Sciatic nerve (tissue), 2 donors: Measurements from ENCODE around the gene CXCL9. TPM values are rescaled to one million over a fixed set of nuclear protein-coding genes. Genes with fewer than 3 reads are reported as not detected.
A peak's percentile ranks its signal among the peaks of the same experiment; 100 is the strongest.
"Not testable (repeated sequence)": the region's sequence is repeated elsewhere in the genome, so short reads cannot be mapped to it uniquely, and the experiment has no call there.

Experiments
- ATAC-seq: fragments of 200-7000 bp; cut with Tn5 transposase; one replicate; pipeline ENCODE4 v1.9.1; 2020; ENCODE audit warnings: mild to moderate bottlenecking, moderate library complexity
- DNase-seq: peaks from one replicate; pipeline ENCODE4 v3.0.0-alpha.2; 2020; ENCODE audit warnings: low spot score
- intact Hi-C: fragments of 100-400 bp; cut with DNase I; formaldehyde crosslinking; loops from one replicate; pipeline ENCODE4 v1.14.2; 2022
- total RNA-seq: library from RNA; stranded (reverse); fragmentation: NEBNext Ultra II Directional; extraction: Animal tissue kit (Norgen Biotek cat#: 25700); gene quantifications from one replicate; pipeline ENCODE4 v1.2.1, GENCODE V29; 2021
- donor health status: DM: no; HTN: no; CAD: no.
- donor health status: DM: no; HTN: no; CAD: no.

CXCL9 gene
- total RNA-seq, 1 donor from 2014 or later, result 1.6 TPM

GRCh38 chr4:76016393-76016792, 9.1 kb upstream of the CXCL9 start:
- intact Hi-C loops, result no loop called here
- DNase-seq (no peak), ATAC-seq (no peak)

GRCh38 chr4:76013540-76013939, 6.2 kb upstream of the CXCL9 start:
- no peak for ATAC-seq
- DNase-seq, result no peak
- intact Hi-C loops, result no loop called here

GRCh38 chr4:76012388-76012801, 5.1 kb upstream of the CXCL9 start:
- intact Hi-C loops, result no loop called here
- no peak for DNase-seq
- ATAC-seq, result peak; percentile 34

GRCh38 chr4:76011700-76012387, 4.5 kb upstream of the CXCL9 start:
- ATAC-seq, result peak; percentile 76
- DNase-seq, result no peak
- intact Hi-C loops, result no loop called here

GRCh38 chr4:76011018-76011670, 3.8 kb upstream of the CXCL9 start:
- ATAC-seq (peak; percentile 40), DNase-seq (no peak)
- intact Hi-C loops, result no loop called here

- DNase-seq, result no peak
- ATAC-seq, result no peak
- intact Hi-C loops, result no loop called here
These were observed 3.3 kb upstream of the CXCL9 start for GRCh38 chr4:76010576-76010975.

GRCh38 chr4:76009311-76009710, 2.0 kb upstream of the CXCL9 start:
- no peak for ATAC-seq
- intact Hi-C loops, result no loop called here
- no peak for DNase-seq

- intact Hi-C loops, result no loop called here
- no peak for DNase-seq
- no peak for ATAC-seq
These were observed 3.7 kb downstream of the CXCL9 start for GRCh38 chr4:76003620-76004019.

- DNase-seq, result no peak
- peak; percentile 89 for ATAC-seq
- intact Hi-C loops, result no loop called here
These were observed 4.3 kb downstream of the CXCL9 start for GRCh38 chr4:76003035-76003434.

- intact Hi-C loops, result no loop called here
- DNase-seq, result no peak
- peak; percentile 90 for ATAC-seq
These were observed 5.1 kb downstream of the CXCL9 start for GRCh38 chr4:76002176-76002575.

GRCh38 chr4:76001700-76002099, 5.6 kb downstream of the CXCL9 start:
- ATAC-seq (no peak), DNase-seq (no peak)
- intact Hi-C loops, result no loop called here

GRCh38 chr4:76000279-76000678, 7.0 kb downstream of the CXCL9 start:
- no peak for DNase-seq
- no peak for ATAC-seq
- intact Hi-C loops, result no loop called here

- ATAC-seq, DNase-seq: not testable (repeated sequence)
- intact Hi-C loops, result loop anchor here (5.0 kb wide), 1 partner anchor 64 kb away; no protein-coding TSS in a partner anchor
These were observed 8.7 kb downstream of the CXCL9 start for GRCh38 chr4:75998525-75999147.

- ATAC-seq (no peak), DNase-seq (no peak)
- intact Hi-C loops, result loop anchor here (5.0 kb wide), 1 partner anchor 64 kb away; no protein-coding TSS in a partner anchor
These were observed 9.4 kb downstream of the CXCL9 start for GRCh38 chr4:75997946-75998345.

GRCh38 chr4:75997081-75997480, 10.2 kb downstream of the CXCL9 start:
- ATAC-seq (no peak), DNase-seq (no peak)
- intact Hi-C loops, result loop anchor here (5.0 kb wide), 1 partner anchor 65 kb away; no protein-coding TSS in a partner anchor

GRCh38 chr4:75995727-75996126, 11.6 kb downstream of the CXCL9 start:
- intact Hi-C loops, result loop anchor here (5.0 kb wide), 1 partner anchor 67 kb away; no protein-coding TSS in a partner anchor
- ATAC-seq, result peak; percentile 43
- no peak for DNase-seq

- ATAC-seq, result no peak
- intact Hi-C loops, result no loop called here
- no peak for DNase-seq
These were observed 14.8 kb downstream of the CXCL9 start for GRCh38 chr4:75992462-75992861.

- no peak for ATAC-seq
- intact Hi-C loops, result loop anchor here (2.0 kb wide), 1 partner anchor 279 kb away; no protein-coding TSS in a partner anchor
- DNase-seq, result no peak
These were observed 17.3 kb downstream of the CXCL9 start for GRCh38 chr4:75989846-75990528.

GRCh38 chr4:75985116-75985515, 22.2 kb downstream of the CXCL9 start:
- no peak for ATAC-seq
- intact Hi-C loops, result no loop called here
- no peak for DNase-seq
